ENCODE results near the gene TBXA2R.

DNA sequence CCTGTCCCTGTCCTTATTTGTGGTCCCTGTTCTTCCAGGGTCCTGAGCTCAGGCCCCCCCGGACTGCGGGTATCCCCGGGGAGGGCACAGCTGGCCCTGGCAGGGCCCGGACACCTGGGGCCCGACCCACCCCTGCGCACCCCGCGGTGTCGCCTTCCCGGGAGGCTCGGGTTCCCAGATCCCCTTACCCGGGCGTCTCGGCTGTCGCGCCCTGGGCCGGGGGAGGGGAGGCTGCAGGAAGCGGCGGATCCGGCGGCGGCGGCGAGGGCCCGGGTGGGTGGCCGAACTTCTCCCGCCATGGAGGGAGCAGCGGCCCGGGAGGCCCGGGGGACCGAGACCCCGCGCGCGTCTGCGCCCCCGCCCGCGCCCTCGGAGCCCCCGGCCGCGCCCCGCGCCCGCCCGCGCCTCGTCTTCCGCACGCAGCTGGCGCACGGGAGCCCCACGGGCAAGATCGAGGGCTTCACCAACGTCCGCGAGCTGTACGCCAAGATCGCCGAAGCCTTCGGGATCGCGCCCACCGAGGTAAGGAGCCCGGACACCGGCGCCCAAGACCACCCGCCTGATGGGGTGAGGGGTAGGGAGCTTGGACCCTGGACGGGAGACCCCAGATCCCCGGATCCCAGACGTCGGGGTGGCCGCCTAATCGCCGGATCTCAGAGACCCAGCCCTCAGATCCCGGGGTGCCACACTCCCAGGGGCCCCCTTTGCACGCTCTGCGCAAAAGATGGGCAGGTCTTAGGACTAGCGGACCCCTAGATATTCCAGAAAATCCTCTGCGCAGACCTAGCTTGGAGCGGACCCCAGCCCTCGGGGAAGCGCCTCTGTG lies 21.2 kb downstream of the TBXA2R start, which contains the start of gene GIPC3:
- TF ChIP-seq POLR2A (IDR thresholded peaks at IDR 0.05): no peak
- TF ChIP-seq, protein P1, sequence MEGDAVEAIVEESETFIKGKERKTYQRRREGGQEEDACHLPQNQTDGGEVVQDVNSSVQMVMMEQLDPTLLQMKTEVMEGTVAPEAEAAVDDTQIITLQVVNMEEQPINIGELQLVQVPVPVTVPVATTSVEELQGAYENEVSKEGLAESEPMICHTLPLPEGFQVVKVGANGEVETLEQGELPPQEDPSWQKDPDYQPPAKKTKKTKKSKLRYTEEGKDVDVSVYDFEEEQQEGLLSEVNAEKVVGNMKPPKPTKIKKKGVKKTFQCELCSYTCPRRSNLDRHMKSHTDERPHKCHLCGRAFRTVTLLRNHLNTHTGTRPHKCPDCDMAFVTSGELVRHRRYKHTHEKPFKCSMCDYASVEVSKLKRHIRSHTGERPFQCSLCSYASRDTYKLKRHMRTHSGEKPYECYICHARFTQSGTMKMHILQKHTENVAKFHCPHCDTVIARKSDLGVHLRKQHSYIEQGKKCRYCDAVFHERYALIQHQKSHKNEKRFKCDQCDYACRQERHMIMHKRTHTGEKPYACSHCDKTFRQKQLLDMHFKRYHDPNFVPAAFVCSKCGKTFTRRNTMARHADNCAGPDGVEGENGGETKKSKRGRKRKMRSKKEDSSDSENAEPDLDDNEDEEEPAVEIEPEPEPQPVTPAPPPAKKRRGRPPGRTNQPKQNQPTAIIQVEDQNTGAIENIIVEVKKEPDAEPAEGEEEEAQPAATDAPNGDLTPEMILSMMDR (IDR thresholded peaks at IDR 0.05): no peak
- TF ChIP-seq EP300 (IDR thresholded peaks at IDR 0.05): no peak
- TF ChIP-seq POLR2AphosphoS5 (IDR thresholded peaks at IDR 0.05): no peak

Measured in suprapubic skin (tissue), 4 donors.